HepG2 (cell line): Measurements from ENCODE around the gene NALCN. TPM values are rescaled to one million over a fixed set of nuclear protein-coding genes. Genes with fewer than 3 reads are reported as not detected.

Experiments
- ATAC-seq: fragments of 200-7000 bp; cut with Tn5 transposase; 3 replicates; pipeline ENCODE4 v1.9.1; 2020; ENCODE audit warnings: mild to moderate bottlenecking, moderate library complexity
- BruUV-seq: library from RNA; stranded (reverse); fragments of 400-500 nt; replicated peaks from 2 replicates; lab custom pipeline; 2021; lab: Mats Ljungman, UMichigan
- CTCF ChIA-PET: fragments of 300-600 bp; formaldehyde crosslinking; extraction: SDS; loops from one replicate; lab custom pipeline; 2021; ENCODE audit warnings: low total read pairs, inconsistent platforms, low intra/inter-chr PET ratio; lab: Yijun Ruan, JAX
- POLR2A ChIA-PET: fragments of 350-600 bp; sonication (Branson Sonifier 250); formaldehyde crosslinking; loops from one replicate; lab custom pipeline; 2020; ENCODE audit warnings: antibody characterized with exemption, inconsistent platforms; lab: Yijun Ruan, JAX
- DNase-seq: peaks from one replicate; pipeline ENCODE4 v3.0.0-alpha.2; 2015; ENCODE audit warnings: low spot score
- FAIRE-seq: peaks from 3 replicates; lab custom pipeline; 2011; peaks lifted over from hg19 to GRCh38; lab: Jason Lieb, UNC
- H2AFZ ChIP-seq: one replicate; pipeline ENCODE4 v1.6.1; 2011; ENCODE audit warnings: low read length, inconsistent platforms
- H3K27ac ChIP-seq: fragments of 300-600 bp; 3 replicates; pipeline ENCODE4 v1.8.0; 2011; ENCODE audit warnings: mixed run types, mild to moderate bottlenecking, mixed read lengths, low read length, inconsistent platforms; ENCODE audit not compliant: insufficient read depth; ENCODE audit errors: extremely low read length
- H3K27me3 ChIP-seq, 2 experiments: fragments of 200-600 bp in 1 of 2; 2 replicates in 1 of 2; 3 replicates in 1 of 2; pipeline versions ENCODE4 v1.6.0 to v1.8.0; 2011; ENCODE audit warnings: low read length in 2 of 2, mild to moderate bottlenecking in 2 of 2, moderate library complexity in 2 of 2, inconsistent platforms in 1 of 2; ENCODE audit not compliant: insufficient read depth in 2 of 2, control insufficient read depth in 1 of 2
- H3K36me3 ChIP-seq, 2 experiments: fragments of 200-600 bp in 1 of 2; replicated peaks in 1 of 2; 2 replicates in 1 of 2; 3 replicates in 1 of 2; pipeline versions ENCODE4 v1.5.1 to v1.8.0; 2011; ENCODE audit warnings: low read length in 2 of 2, inconsistent platforms in 1 of 2; ENCODE audit not compliant: insufficient read depth in 2 of 2, control insufficient read depth in 1 of 2
- H3K4me1 ChIP-seq: 2 replicates; pipeline ENCODE4 v1.5.1; 2012; ENCODE audit warnings: low read length, inconsistent platforms; ENCODE audit not compliant: insufficient read depth
- H3K4me2 ChIP-seq: 2 replicates; pipeline ENCODE4 v1.6.0; 2011; ENCODE audit warnings: low read depth, low read length, inconsistent platforms
- H3K4me3 ChIP-seq, 3 experiments: fragments of 200-600 bp in 1 of 3; sonication (generic), shearing (Covaris generic) in 1 of 3; replicated peaks in 1 of 3; 2 replicates each; pipeline ENCODE4 v1.5.1; 2011 to 2016; ENCODE audit warnings: low read length in 3 of 3, inconsistent platforms in 2 of 3, low read depth in 2 of 3, mild to moderate bottlenecking in 2 of 3, control low read depth in 1 of 3, mixed read lengths in 1 of 3; ENCODE audit not compliant: insufficient read depth in 1 of 3
- H3K79me2 ChIP-seq: one replicate; pipeline ENCODE4 v1.6.1; 2011; ENCODE audit warnings: low read length, inconsistent platforms; ENCODE audit not compliant: insufficient read depth
- H3K9ac ChIP-seq: 2 replicates; pipeline ENCODE4 v1.6.0; 2011; ENCODE audit warnings: mild to moderate bottlenecking, low read depth, low read length, inconsistent platforms; ENCODE audit not compliant: insufficient read depth
- H3K9me3 ChIP-seq: 2 replicates; pipeline ENCODE4 v1.5.1; 2012; ENCODE audit warnings: mild to moderate bottlenecking, low read length
- H4K20me1 ChIP-seq: 2 replicates; pipeline ENCODE4 v1.6.0; 2011; ENCODE audit warnings: inconsistent platforms, mild to moderate bottlenecking, low read length, moderate library complexity; ENCODE audit not compliant: insufficient read depth
- ATF5 ChIP-seq: sonication (generic); formaldehyde crosslinking; IDR thresholded peaks from 2 replicates; pipeline ENCODE4 v1.4.0; 2020; ENCODE audit warnings: mild to moderate bottlenecking, low read depth, missing genetic modification reagents
- FOSL2 ChIP-seq: sonication (generic); formaldehyde crosslinking; IDR thresholded peaks from 2 replicates; pipeline ENCODE4 v1.4.0; 2020; ENCODE audit warnings: missing genetic modification reagents
- GLMP ChIP-seq: sonication (generic); formaldehyde crosslinking; IDR thresholded peaks from 2 replicates; pipeline ENCODE4 v1.9.0; 2021; ENCODE audit warnings: missing genetic modification reagents, mild to moderate bottlenecking, borderline replicate concordance
- MNT ChIP-seq: fragments of 450-650 bp; IDR thresholded peaks from 2 replicates; pipeline ENCODE4 v1.6.1; 2016
- NFE2L1 ChIP-seq: sonication (generic); formaldehyde crosslinking; IDR thresholded peaks from 2 replicates; pipeline ENCODE4 v1.4.0; 2020; ENCODE audit warnings: missing genetic modification reagents, mild to moderate bottlenecking, borderline replicate concordance
- RNF2 ChIP-seq: fragments of 450-650 bp; conservative IDR thresholded peaks from 2 replicates; pipeline ENCODE4 v1.6.1; 2016; ENCODE audit warnings: low read depth
- SNAI1 ChIP-seq: sonication (generic); formaldehyde crosslinking; IDR thresholded peaks from 2 replicates; pipeline ENCODE4 v1.5.0; 2020; ENCODE audit warnings: mild to moderate bottlenecking, missing genetic modification reagents, borderline replicate concordance
- SNAPC2 ChIP-seq: sonication (generic); formaldehyde crosslinking; IDR thresholded peaks from 2 replicates; pipeline ENCODE4 v1.8.1; 2022; ENCODE audit warnings: mild to moderate bottlenecking, missing genetic modification reagents
- TAF1 ChIP-seq: sonication (generic); formaldehyde crosslinking; IDR thresholded peaks from 2 replicates; pipeline ENCODE4 v1.4.0; 2020; ENCODE audit warnings: missing genetic modification reagents
- ZBTB8A ChIP-seq: sonication (generic); formaldehyde crosslinking; IDR thresholded peaks from 2 replicates; pipeline ENCODE4 v1.4.0; 2020; ENCODE audit warnings: mild to moderate bottlenecking, low read depth, missing genetic modification reagents, borderline replicate concordance
- ZFYVE20 ChIP-seq: sonication (generic); formaldehyde crosslinking; IDR thresholded peaks from 2 replicates; pipeline ENCODE4 v1.8.0; 2023; ENCODE audit warnings: low read depth, mild to moderate bottlenecking, moderate library complexity, missing genetic modification reagents, borderline replicate concordance
- ZNF468 ChIP-seq: sonication (generic); formaldehyde crosslinking; IDR thresholded peaks from 2 replicates; pipeline ENCODE4 v1.8.0; 2022; ENCODE audit warnings: mild to moderate bottlenecking, moderate library complexity, missing genetic modification reagents
- ZNF646 ChIP-seq: sonication (generic); formaldehyde crosslinking; IDR thresholded peaks from 2 replicates; pipeline ENCODE4 v1.9.0; 2021; ENCODE audit warnings: mild to moderate bottlenecking, missing genetic modification reagents
- ZNF670 ChIP-seq: sonication (generic); formaldehyde crosslinking; IDR thresholded peaks from 2 replicates; pipeline ENCODE4 v1.8.0; 2022; ENCODE audit warnings: mild to moderate bottlenecking, missing genetic modification reagents, borderline replicate concordance
- WGBS: methylation state at CpG from one replicate; pipeline ENCODE4 v1.1.6; 2017; ENCODE audit warnings: low lambda C conversion rate; 5-methylcytosine and 5-hydroxymethylcytosine counted together
- in situ Hi-C: cut with HindIII; loops from 2 replicates; pipeline ENCODE4 v1.10.0; 2017; ENCODE audit warnings: low pct_unique_long_range_greater_than_20kb; ENCODE audit not compliant: extremely low pct_ligation_motif_present
- intact Hi-C: fragments of 100-400 bp; cut with micrococcal nuclease; formaldehyde crosslinking; loops from one replicate; pipeline ENCODE4 v1.10.0; 2022; ENCODE audit not compliant: unreplicated experiment
- polyA plus RNA-seq, 8 experiments: library from polyadenylated mRNA; depleted of rRNA in 3 of 8; stranded (reverse) in 7 of 8; unstranded in 1 of 8; fragments of >200 nt; fragmentation: Illumina TruSeq in 4 of 8; extraction: Trizol in 4 of 8; gene quantifications; 2 replicates each; pipeline versions ENCODE4 v1.2.1 to v1.2.3, GENCODE V29; 2011 to 2016; ENCODE audit warnings: low read depth in 4 of 8, missing spikeins in 1 of 8, mixed read lengths in 1 of 8; ENCODE audit not compliant: insufficient read depth in 1 of 8
- total RNA-seq, 5 experiments: library from RNA; depleted of rRNA; stranded (reverse); fragments of >200 nt; fragmentation: Illumina TruSeq; extraction: Trizol; gene quantifications; 2 replicates each; pipeline ENCODE4 v1.2.3, GENCODE V29; 2016; ENCODE audit warnings: low read depth in 1 of 5

Gene NALCN
- total and polyA plus RNA-seq, 2 of the 13 experiments (the other 11 are each of a cell fraction or from before 2014, with no cell fraction given), result not detected

GRCh38 chr13:101123028-101123427 lies 293.3 kb downstream of the NALCN start (continued):
- TF ChIP-seq ZFYVE20 (CRISPR knock-in tag) (no peak), ZBTB8A (no peak), FOSL2 (CRISPR knock-in tag) (no peak)

- intact Hi-C loops, result no loop called here
- H3K9me3 ChIP-seq, result no peaks in the 10 kb centered on the region
- no peaks in the 10 kb centered on the region for H3K36me3 ChIP-seq
- no peak overlapping the region for H2AFZ ChIP-seq
- peaks cover 0 to 3% of the 10 kb centered on the region in 2 experiments; a peak in 2 of 5 replicates for H3K27me3 ChIP-seq
- ATAC-seq (no peak), DNase-seq (no peak), FAIRE-seq (no peak)
- H3K9ac ChIP-seq, result no peak overlapping the region
- BruUV-seq, result no TSS peak
- H3K79me2 ChIP-seq, result no peaks in the 10 kb centered on the region
- H3K4me3 ChIP-seq, result no peak overlapping the region
- in situ Hi-C loops, result loop anchor here (25.0 kb wide), 3 partner anchors 434 to 1459 kb away; partner anchors contain the start of gene GGACT
- ChIA-PET POLR2A (no interaction called here), CTCF (no interaction called here)
- WGBS, result 21% methylated on average over 4 of the region's 4 CpGs
- no peak overlapping the region for H3K27ac ChIP-seq
- H3K4me1 ChIP-seq, result no peaks in the 10 kb centered on the region
- H4K20me1 ChIP-seq, result no peaks in the 10 kb centered on the region
- H3K4me2 ChIP-seq, result no peak overlapping the region
- TF ChIP-seq TAF1 (CRISPR knock-in tag), result no peak
- no peak for TF ChIP-seq NFE2L1
- no peak for TF ChIP-seq ZNF468 (CRISPR knock-in tag)
- TF ChIP-seq MNT, result no peak
- TF ChIP-seq RNF2, result no peak
- no peak for TF ChIP-seq GLMP (CRISPR knock-in tag)
- TF ChIP-seq ZNF670 (CRISPR knock-in tag), result no peak
- no peak for TF ChIP-seq ATF5 (CRISPR knock-in tag)
- no peak for TF ChIP-seq ZNF646 (CRISPR knock-in tag)
- TF ChIP-seq SNAPC2 (CRISPR knock-in tag), result no peak
- TF ChIP-seq SNAI1 (CRISPR knock-in tag), result no peak
Observed at GRCh38 chr13:101121608-101122007, 294.7 kb downstream of the NALCN start.
